Measurements from ENCODE around the gene PRDM2.
A peak's percentile ranks its signal among the peaks of the same experiment; 100 is the strongest.

The PRDM2 gene

GRCh38 chr1:13762642-13763041 is 62.7 kb downstream of the PRDM2 start:
- intact Hi-C loops (cut with DNase I), result no loop called here
- peak in 7 of 10 donors; percentile 16 to 85 (median 47) for DNase-seq

DNA sequence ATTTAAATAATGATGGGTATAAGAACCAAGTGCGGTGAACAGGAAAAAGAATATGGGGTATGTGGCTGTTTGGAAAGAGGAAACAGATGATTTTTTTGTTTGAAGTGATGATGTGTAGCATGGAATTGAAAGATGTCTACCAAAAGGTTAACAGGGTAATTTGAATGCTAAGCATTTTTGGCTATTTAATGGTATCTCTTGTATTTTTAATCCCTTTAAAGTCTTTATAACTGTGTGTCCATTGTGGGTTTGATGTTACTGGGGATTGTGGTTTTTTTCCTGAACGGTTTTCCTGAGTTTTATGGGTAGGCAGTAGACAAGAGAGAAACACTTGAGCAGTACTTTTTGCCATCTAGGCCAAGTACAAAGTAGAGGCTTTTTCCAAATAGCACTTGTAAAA is 63.2 kb downstream of the PRDM2 start:
- DNase-seq, result no peak
- intact Hi-C loops (cut with DNase I), result no loop called here

GRCh38 chr1:13763991-13764390 is 64.0 kb downstream of the PRDM2 start:
- intact Hi-C loops (cut with DNase I), result no loop called here
- no peak for DNase-seq

DNA sequence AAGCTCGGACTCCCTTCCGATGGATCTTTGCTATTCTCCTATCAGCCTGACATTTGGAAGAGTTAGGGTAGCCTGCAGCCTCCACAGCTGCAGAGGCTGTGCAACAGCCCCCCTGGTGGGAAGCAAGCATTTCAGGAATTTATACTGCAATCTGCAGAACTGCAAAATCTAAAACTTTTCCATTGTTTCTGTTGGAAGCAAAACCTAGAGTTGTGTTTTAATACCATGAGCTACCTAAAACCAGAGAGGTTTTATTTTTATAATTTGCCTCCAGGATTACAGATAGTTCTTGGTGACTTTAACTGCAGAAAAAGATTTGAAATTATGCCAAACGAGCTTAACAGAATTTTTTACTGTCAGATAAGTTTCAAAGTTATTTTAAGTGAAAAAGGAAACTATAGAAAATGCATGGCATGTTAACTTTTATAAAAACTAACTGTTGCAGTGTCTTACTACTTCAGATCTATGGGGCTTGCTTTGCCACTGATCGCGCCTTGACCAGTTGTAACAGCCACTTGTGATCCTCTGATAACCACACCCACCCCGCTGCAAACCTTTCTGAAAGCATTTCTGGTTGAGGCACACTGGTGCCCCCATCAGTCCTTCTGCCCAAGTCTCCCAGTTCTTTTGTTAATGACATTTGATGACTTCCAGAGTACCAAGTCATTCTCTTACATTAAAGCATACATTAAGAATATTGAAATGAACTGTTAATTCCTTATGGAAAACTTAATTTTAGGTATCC is 64.8 kb downstream of the PRDM2 start:
- intact Hi-C loops (cut with DNase I), result no loop called here
- DNase-seq, result no peak

- intact Hi-C loops (cut with DNase I), result no loop called here
- no peak for DNase-seq
Measured at GRCh38 chr1:13766592-13767564, 66.9 kb downstream of the PRDM2 start.

DNA sequence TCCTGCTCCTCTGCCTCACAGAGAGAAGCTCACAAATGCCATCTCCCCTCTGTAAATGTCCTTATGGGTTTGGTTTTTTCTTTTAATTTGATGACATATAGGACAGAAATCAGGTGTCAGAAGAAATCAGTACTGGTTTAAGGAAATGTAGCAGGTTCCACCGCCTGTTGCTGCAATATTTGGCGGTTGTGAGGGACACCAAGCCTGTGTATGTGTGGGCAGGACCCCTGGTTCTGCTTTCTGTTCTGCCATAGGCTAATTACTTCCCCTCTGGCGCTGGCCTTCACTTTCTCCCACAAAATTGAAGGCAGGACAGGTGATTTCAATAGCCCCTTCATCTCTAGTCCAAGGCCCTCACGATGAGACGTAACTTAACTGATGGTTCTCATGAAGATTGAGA is 69.2 kb downstream of the PRDM2 start:
- no peak for DNase-seq
- intact Hi-C loops (cut with DNase I), result no loop called here

DNA sequence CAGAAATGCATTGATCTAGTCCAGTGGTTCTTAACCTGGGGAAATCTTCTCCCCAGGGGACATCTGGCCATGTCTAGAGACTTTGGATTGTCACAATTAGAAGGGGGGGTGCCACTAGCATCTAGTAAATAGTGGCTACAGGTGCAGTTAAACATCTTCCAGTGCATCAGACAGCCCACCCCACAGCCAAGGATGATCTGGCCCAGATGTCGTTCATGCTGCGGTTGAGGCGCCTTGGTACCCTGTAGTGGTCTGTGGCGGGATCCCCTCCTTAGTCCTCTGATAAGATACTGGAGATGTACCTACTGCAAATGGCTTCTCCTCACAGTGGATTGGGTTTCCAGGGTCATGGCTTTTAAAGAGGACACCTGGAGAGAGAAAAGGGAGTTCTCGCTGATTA is 69.8 kb downstream of the PRDM2 start:
- no peak for DNase-seq
- intact Hi-C loops (cut with DNase I), result no loop called here

DNA sequence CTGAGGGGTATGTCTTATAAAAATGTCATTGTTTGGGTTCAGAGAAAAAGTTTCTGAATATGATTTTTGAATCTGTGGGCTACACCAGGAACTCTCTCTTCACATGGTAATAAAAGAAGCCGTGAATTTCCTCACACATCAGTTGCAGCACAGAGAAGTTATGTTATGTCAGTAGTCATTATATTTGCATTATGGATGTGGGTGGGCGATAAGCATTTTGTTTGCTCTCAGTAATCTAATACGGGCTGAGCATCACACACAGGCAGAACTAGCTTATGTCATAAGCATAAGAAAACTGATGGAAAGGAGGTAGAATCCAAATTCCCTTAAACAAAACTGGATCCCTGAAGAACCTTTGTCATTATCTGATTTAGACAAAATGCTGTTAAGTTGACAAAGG is 70.8 kb downstream of the PRDM2 start:
- no peak for DNase-seq
- intact Hi-C loops (cut with DNase I), result no loop called here

GRCh38 chr1:13771745-13772144 is 71.8 kb downstream of the PRDM2 start:
- no peak for DNase-seq
- intact Hi-C loops (cut with DNase I), result no loop called here

DNA sequence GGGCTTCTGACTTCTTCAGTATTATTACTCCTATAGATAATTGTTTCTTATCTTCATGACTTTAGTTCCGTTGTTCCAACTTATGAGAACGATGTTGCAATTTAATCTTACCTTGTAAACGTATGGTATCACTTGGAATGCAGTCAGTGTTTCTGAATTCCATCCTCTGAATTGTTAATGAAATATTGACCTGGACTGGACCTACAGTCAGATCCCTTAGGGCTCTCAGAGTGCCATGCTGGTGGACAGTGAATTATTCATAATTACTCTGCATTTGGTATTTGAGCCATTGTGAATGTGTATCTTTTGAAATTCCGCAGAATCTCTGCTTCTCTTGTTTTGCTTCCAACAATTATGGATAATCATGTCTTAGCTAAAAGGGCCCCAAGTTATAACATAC is 72.3 kb downstream of the PRDM2 start:
- intact Hi-C loops (cut with DNase I), result no loop called here
- no peak for DNase-seq

GRCh38 chr1:13774121-13774520 is 74.1 kb downstream of the PRDM2 start:
- no peak for DNase-seq
- intact Hi-C loops (cut with DNase I), result no loop called here

DNA sequence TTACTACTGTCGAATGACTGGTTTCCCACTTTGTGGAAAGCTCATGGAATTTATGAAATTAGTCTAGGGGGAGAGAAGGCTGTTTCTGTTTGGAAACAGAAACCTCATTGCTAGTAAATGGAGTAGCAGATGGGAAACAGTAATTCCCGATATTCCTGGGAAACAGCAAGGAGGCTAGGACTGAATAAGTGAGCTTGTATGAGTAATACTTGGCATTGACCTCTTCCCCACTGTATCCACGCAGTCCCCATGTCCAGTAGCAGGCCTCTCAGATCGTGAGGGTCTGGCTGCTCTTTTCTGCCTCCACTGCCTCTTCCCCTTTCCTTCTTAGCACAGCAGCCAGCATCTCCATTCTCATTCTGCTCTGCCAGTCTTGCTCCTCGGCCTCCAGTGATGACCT is 75.5 kb downstream of the PRDM2 start:
- intact Hi-C loops (cut with DNase I), result no loop called here
- DNase-seq, result no peak

DNA sequence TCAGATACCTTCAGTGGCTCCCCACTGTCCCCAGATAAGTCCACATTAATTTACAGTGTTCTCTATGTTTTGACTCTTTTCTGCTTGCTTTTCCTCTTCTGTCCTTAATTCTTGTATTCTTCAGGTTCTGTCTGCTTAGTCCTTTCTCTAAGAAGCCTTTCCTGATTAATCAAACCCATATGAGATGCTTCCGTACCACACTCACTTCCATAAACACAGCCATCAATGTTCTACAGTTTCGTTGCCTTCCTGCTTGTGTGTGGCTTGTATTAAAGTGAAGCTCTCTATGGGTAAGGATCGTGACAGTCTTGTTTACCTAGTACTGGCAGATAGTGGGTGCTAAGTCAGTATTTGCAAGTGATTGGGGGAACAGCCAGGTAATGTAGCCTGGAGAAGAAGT is 75.9 kb downstream of the PRDM2 start:
- intact Hi-C loops (cut with DNase I), result no loop called here

DNA sequence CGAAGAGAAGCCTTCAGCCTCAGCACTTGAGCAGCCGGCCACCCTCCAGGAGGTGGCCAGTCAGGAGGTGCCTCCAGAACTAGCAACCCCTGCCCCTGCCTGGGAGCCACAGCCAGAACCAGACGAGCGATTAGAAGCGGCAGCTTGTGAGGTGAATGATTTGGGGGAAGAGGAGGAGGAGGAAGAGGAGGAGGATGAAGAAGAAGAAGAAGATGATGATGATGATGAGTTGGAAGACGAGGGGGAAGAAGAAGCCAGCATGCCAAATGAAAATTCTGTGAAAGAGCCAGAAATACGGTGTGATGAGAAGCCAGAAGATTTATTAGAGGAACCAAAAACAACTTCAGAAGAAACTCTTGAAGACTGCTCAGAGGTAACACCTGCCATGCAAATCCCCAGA is 78.4 kb downstream of the PRDM2 start:
- intact Hi-C loops (cut with DNase I), result no loop called here
- DNase-seq, result no peak

More for the DNA sequence above, 75.9 kb downstream of the PRDM2 start:
- no peak for DNase-seq

- DNase-seq, result no peak
- intact Hi-C loops (cut with DNase I), result no loop called here
Measured at GRCh38 chr1:13779930-13780329, 79.9 kb downstream of the PRDM2 start.

GRCh38 chr1:13780780-13781179 is 80.8 kb downstream of the PRDM2 start:
- intact Hi-C loops (cut with DNase I), result no loop called here
- DNase-seq, result no peak

GRCh38 chr1:13781228-13781627 is 81.2 kb downstream of the PRDM2 start:
- intact Hi-C loops (cut with DNase I), result no loop called here
- DNase-seq, result no peak

DNA sequence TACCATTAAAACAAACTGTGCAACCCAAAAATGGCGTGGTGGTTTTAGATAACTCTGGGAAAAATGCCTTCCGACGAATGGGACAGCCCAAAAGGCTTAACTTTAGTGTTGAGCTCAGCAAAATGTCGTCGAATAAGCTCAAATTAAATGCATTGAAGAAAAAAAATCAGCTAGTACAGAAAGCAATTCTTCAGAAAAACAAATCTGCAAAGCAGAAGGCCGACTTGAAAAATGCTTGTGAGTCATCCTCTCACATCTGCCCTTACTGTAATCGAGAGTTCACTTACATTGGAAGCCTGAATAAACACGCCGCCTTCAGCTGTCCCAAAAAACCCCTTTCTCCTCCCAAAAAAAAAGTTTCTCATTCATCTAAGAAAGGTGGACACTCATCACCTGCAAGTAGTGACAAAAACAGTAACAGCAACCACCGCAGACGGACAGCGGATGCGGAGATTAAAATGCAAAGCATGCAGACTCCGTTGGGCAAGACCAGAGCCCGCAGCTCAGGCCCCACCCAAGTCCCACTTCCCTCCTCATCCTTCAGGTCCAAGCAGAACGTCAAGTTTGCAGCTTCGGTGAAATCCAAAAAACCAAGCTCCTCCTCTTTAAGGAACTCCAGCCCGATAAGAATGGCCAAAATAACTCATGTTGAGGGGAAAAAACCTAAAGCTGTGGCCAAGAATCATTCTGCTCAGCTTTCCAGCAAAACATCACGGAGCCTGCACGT is 82.1 kb downstream of the PRDM2 start:
- intact Hi-C loops (cut with DNase I), result no loop called here
- no peak for DNase-seq

GRCh38 chr1:13782634-13783360 is 82.8 kb downstream of the PRDM2 start:
- intact Hi-C loops (cut with DNase I), result no loop called here

DNA sequence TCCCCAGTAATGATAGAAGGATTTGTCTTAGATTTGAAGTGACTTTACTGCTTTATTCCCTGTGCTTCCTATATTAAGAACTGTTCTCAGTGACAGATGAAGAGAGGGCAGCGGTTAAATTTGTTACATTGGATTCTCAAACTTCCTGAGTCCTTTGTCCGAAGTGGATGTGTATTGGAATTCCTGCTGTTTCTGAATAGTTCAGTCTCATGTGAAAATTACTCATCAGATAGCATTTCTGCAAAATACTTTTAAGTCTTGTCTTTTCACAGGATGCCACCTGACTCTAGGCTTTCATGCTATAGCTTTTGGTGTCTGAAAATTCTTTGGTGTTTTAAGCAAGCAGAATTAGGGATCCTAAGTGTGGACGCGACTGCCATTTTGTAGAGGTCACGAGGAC is 83.6 kb downstream of the PRDM2 start:
- intact Hi-C loops (cut with DNase I), result no loop called here

More at GRCh38 chr1:13782634-13783360, 82.8 kb downstream of the PRDM2 start:
- DNase-seq, result peak in 1 of 10 donors; percentile 85

More for the DNA sequence above, 83.6 kb downstream of the PRDM2 start:
- DNase-seq, result no peak
